ENCODE measurements around the gene GHR. TPM values are rescaled to one million over a fixed set of nuclear protein-coding genes. Genes with fewer than 3 reads are reported as not detected.
A peak's percentile ranks its signal among the peaks of the same experiment; 100 is the strongest.

The GHR gene
- total and polyA plus RNA-seq, 2 donors from 2014 or later = 3.7 to 6.5 TPM

GRCh38 chr5:42454216-42454995, 31.2 kb downstream of the GHR start:
- no peak overlapping the region for H3K9ac ChIP-seq (ENCODE audit: low read length in 3 of 3)
- no peak overlapping the region for H3K27ac ChIP-seq (ENCODE audit: low read depth in 2 of 2, low read length in 2 of 2)
- peaks cover 0 to 3% (median 0%) of the 10 kb centered on the region in 3 donors for H3K4me1 ChIP-seq (ENCODE audit: control insufficient read depth in 2 of 3, insufficient read depth in 2 of 3, low read depth in 1 of 3, low read length in 3 of 3)
- intact Hi-C loops (cut with DNase I) = no loop called here
- no peak for TF ChIP-seq CTCF (IDR thresholded peaks at IDR 0.05; ENCODE audit: borderline replicate concordance, extremely low read depth, insufficient read depth)
- H3K27me3 ChIP-seq (ENCODE audit: control insufficient read depth, insufficient read depth, low read length) = no peaks in the 10 kb centered on the region
- no peaks in the 10 kb centered on the region for H3K36me3 ChIP-seq (ENCODE audit: control insufficient read depth in 2 of 3, insufficient read depth in 3 of 3, low read length in 3 of 3)
- DNase-seq = no peak
- FAIRE-seq = no peak
- no peak overlapping the region for H3K4me3 ChIP-seq (ENCODE audit: low read length in 3 of 3)
- no peaks in the 10 kb centered on the region for H3K9me3 ChIP-seq (ENCODE audit: control insufficient read depth in 2 of 3, insufficient read depth in 1 of 3, low read length in 3 of 3)

GRCh38 chr5:42461033-42461432, 37.8 kb downstream of the GHR start:
- Histone ChIP-seq H3K27ac (ENCODE audit: low read depth in 2 of 2, low read length in 2 of 2) (no peak overlapping the region), H3K9ac (ENCODE audit: low read length in 3 of 3) (no peak overlapping the region), H3K36me3 (ENCODE audit: control insufficient read depth in 2 of 3, insufficient read depth in 3 of 3, low read length in 3 of 3) (no peaks in the 10 kb centered on the region), H3K27me3 (ENCODE audit: control insufficient read depth, insufficient read depth, low read length) (no peaks in the 10 kb centered on the region), H3K4me1 (ENCODE audit: control insufficient read depth in 2 of 3, insufficient read depth in 2 of 3, low read depth in 1 of 3, low read length in 3 of 3) (peaks cover 0 to 12% (median 0%) of the 10 kb centered on the region in 3 donors), H3K9me3 (ENCODE audit: control insufficient read depth in 2 of 3, insufficient read depth in 1 of 3, low read length in 3 of 3) (no peaks in the 10 kb centered on the region), H3K4me3 (ENCODE audit: low read length in 3 of 3) (no peak overlapping the region)
- no peak for TF ChIP-seq CTCF (IDR thresholded peaks at IDR 0.05; ENCODE audit: borderline replicate concordance, extremely low read depth, insufficient read depth)
- FAIRE-seq (no peak), DNase-seq (no peak)
- intact Hi-C loops (cut with DNase I) = no loop called here

- DNase-seq = peak in 1 of 5 donors; percentile 17
- no peak overlapping the region for H3K27ac ChIP-seq (ENCODE audit: low read depth in 2 of 2, low read length in 2 of 2)
These were observed 38.3 kb downstream of the GHR start for GRCh38 chr5:42461507-42461906.

More at GRCh38 chr5:42461507-42461906, 38.3 kb downstream of the GHR start:
- H3K4me3 ChIP-seq (ENCODE audit: low read length in 3 of 3) = no peak overlapping the region
- H3K9me3 ChIP-seq (ENCODE audit: control insufficient read depth in 2 of 3, insufficient read depth in 1 of 3, low read length in 3 of 3) = no peaks in the 10 kb centered on the region
- no peak overlapping the region for H3K9ac ChIP-seq (ENCODE audit: low read length in 3 of 3)
- no peak for FAIRE-seq
- H3K36me3 ChIP-seq (ENCODE audit: control insufficient read depth in 2 of 3, insufficient read depth in 3 of 3, low read length in 3 of 3) = no peaks in the 10 kb centered on the region
- TF ChIP-seq CTCF (IDR thresholded peaks at IDR 0.05; ENCODE audit: borderline replicate concordance, extremely low read depth, insufficient read depth) = no peak
- intact Hi-C loops (cut with DNase I) = no loop called here
- H3K27me3 ChIP-seq (ENCODE audit: control insufficient read depth, insufficient read depth, low read length) = no peaks in the 10 kb centered on the region
- H3K4me1 ChIP-seq (ENCODE audit: control insufficient read depth in 2 of 3, insufficient read depth in 2 of 3, low read depth in 1 of 3, low read length in 3 of 3) = peaks cover 0 to 12% (median 0%) of the 10 kb centered on the region in 3 donors
